Effector memory CD8-positive, alpha-beta T cell (primary cell): ENCODE data around the gene CRTC3.
A peak's percentile ranks its signal among the peaks of the same experiment; 100 is the strongest.

ENCODE experiments used
- ATAC-seq: fragments of 150-1000 bp; cut with Tn5 transposase; replicated peaks from 2 replicates; pipeline ENCODE4 v1.10.0; 2021; ENCODE audit warnings: mild to moderate bottlenecking, moderate library complexity
- DNase-seq, 3 experiments: peaks; one replicate each; pipeline ENCODE4 v3.0.0; 2021
- H3K27ac Mint-ChIP-seq, 2 donors: one replicate each; pipeline ENCODE4 v1.8.0; 2022; ENCODE audit warnings: mild to moderate bottlenecking in 2 of 2, mixed read lengths in 2 of 2, moderate library complexity in 2 of 2
- H3K27me3 Mint-ChIP-seq, 2 donors: one replicate each; pipeline ENCODE4 v1.8.0; 2022; ENCODE audit warnings: mixed read lengths in 2 of 2
- H3K36me3 Mint-ChIP-seq: one replicate; pipeline ENCODE4 v1.8.0; 2022; ENCODE audit warnings: mild to moderate bottlenecking, moderate library complexity, mixed read lengths; ENCODE audit not compliant: insufficient read depth
- H3K4me1 Mint-ChIP-seq, 2 donors: one replicate each; pipeline ENCODE4 v1.8.0; 2022; ENCODE audit warnings: low read depth in 2 of 2, mixed read lengths in 2 of 2
- H3K4me3 Mint-ChIP-seq, 2 donors: one replicate each; pipeline ENCODE4 v1.8.0; 2022; ENCODE audit warnings: mild to moderate bottlenecking in 2 of 2, mixed read lengths in 2 of 2, moderate library complexity in 2 of 2
- H3K9me3 Mint-ChIP-seq, 2 donors: one replicate each; pipeline ENCODE4 v1.8.0; 2022; ENCODE audit warnings: mixed read lengths in 2 of 2

Gene CRTC3

DNA sequence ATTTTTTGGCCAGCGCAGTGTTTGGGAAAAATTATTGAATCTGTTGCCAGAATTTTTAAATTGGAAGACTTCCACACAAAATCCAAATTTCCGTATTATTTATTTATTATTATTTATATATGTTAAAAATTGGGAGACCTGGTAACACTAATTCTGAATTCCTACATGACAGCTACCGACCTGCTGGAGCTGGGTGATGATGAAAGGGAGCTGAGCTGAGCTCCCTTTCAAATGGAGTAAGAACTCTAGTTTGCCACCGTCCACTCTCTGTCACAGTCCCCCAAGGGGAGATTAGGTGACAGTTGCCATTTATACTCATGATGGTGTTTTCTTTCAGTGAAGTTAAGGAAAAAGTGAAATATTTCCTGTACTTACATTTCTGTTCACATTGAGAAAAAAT, 1.4 kb downstream of the CRTC3 start:
- no peaks in the 10 kb centered on the region for H3K27me3 Mint-ChIP-seq
- H3K9me3 Mint-ChIP-seq: no peaks in the 10 kb centered on the region
- ATAC-seq (no peak), DNase-seq (no peak)
- H3K36me3 Mint-ChIP-seq: peaks cover 17% of the 10 kb centered on the region
- H3K4me1 Mint-ChIP-seq: peaks cover 25 to 53% of the 10 kb centered on the region in 2 donors
- H3K4me3 Mint-ChIP-seq: peak overlapping the region; percentile 88 to 94
- H3K27ac Mint-ChIP-seq: peak overlapping the region; percentile 84 to 88

DNA sequence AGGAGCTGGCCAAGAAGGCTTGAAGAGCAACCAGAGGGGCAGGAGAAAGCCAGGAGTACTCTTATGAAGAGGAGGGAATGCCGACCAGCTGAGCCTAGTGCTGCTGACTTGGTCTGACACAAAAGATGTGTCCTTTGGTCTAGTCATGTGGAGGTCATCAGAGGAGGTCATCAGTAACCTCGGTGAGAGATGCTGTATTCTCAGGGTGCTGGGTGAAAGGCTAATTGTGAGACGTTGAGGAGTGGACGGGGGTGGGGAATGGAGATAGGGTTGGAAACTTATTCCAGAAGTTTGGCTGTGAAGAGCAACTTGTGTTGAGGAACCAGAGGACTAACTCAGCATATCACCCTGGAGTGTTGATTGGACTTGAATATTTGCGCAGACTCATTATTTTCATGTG, 5.5 kb downstream of the CRTC3 start:
- H3K4me1 Mint-ChIP-seq: peaks cover 39 to 74% of the 10 kb centered on the region in 2 donors

DNA sequence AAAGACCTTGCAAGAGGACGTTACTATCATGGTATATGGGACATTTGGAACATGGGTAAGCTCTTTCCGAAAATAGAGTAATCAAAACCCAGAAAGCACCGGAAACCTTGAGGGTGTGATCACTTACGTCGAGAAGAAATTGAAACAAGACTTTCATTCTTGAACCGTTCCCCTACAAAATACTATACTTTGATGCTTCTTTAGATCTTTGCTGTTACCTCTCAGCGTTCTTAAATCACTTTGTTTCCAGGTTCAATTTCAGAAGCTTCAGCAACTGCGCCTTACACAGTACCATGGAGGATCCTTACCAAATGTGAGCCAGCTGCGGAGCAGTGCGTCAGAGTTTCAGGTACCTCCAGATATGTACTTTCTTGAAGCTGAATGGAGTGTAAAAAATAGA, 10.1 kb downstream of the CRTC3 start:
- DNase-seq (no peak), ATAC-seq (peak; percentile 72)
- H3K27ac Mint-ChIP-seq: peak overlapping the region; percentile 81 to 92
- peak overlapping the region; percentile 78 for H3K4me3 Mint-ChIP-seq
- no peaks in the 10 kb centered on the region for H3K27me3 Mint-ChIP-seq
- H3K36me3 Mint-ChIP-seq: peaks cover 8% of the 10 kb centered on the region
- H3K9me3 Mint-ChIP-seq: no peaks in the 10 kb centered on the region
- H3K4me1 Mint-ChIP-seq: peaks cover 25 to 53% of the 10 kb centered on the region in 2 donors

More for the DNA sequence above, 5.5 kb downstream of the CRTC3 start:
- Mint-ChIP-seq H3K36me3 (peaks cover 13% of the 10 kb centered on the region), H3K4me3 (no peak overlapping the region), H3K27me3 (no peaks in the 10 kb centered on the region), H3K9me3 (no peaks in the 10 kb centered on the region), H3K27ac (no peak overlapping the region)
- ATAC-seq (no peak), DNase-seq (no peak)

DNA sequence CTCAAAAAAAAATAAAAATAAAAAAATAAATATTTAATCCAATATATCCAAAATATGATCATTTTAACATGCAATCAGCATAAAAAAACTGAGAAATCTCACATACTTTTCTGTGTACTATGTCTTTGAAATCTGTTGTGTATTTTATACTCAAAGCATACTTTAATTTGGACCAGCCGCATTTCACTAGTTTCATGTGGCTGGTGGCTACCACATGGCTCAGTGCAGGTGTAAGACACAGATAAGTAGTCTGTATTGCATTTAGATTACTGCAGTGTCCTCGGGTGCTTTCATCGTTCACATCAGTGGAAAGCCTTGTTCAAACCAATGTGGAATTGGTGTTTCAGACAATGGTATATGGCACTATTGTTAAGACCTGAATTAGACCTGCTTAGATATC, 11.0 kb downstream of the CRTC3 start:
- Mint-ChIP-seq H3K27ac (peak overlapping the region in 1 of 2 donors; percentile 92), H3K27me3 (no peaks in the 10 kb centered on the region), H3K4me1 (peaks cover 20 to 44% of the 10 kb centered on the region in 2 donors), H3K36me3 (peaks cover 8% of the 10 kb centered on the region), H3K9me3 (no peaks in the 10 kb centered on the region), H3K4me3 (no peak overlapping the region)
- no peak for DNase-seq
- no peak for ATAC-seq

DNA sequence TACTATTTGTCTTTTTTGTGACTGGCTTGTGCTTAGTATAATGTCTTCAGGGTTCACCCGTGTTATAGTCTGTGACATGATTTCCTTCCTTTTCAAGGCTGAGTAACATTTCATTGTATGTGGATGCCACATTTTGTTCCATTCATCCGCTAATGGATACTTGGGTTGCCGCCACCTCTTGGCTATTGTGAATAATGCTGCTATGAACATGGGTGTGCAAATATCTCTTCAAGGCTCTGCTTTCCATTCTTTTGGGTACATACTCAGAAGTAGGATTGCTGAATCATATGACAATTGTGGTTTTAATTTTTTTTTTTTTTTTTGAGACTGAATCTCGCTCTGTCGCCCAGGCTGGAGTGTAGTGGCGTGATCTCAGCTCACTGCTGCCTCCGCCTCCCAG, 15.4 kb downstream of the CRTC3 start:
- Mint-ChIP-seq H3K4me1 (peaks cover 12 to 29% of the 10 kb centered on the region in 2 donors), H3K4me3 (no peak overlapping the region), H3K27me3 (no peaks in the 10 kb centered on the region), H3K27ac (no peak overlapping the region), H3K9me3 (no peaks in the 10 kb centered on the region), H3K36me3 (peaks cover 8% of the 10 kb centered on the region)
- no peak for ATAC-seq
- DNase-seq: no peak

DNA sequence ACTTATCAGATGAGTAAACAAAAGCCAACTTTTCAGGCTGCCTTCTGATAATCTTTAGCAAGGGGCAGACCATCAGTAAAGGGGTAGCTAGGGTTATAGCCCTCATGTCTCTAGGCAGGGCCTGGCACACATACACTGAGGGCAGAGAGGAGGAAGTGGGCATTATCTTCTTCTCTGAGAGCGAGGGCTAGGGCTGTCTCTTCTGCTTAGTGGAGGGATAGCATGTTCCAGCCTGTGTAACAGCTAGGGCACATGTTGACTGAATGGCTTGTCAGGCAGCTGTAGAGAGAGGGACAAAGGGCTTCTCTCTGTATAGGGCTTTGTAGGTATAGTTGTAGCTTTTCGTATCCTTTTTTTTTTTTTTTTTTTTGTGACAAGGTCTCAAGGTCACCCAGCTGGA, 17.8 kb downstream of the CRTC3 start:
- Mint-ChIP-seq H3K27ac (peak overlapping the region; percentile 16 to 44), H3K4me1 (peaks cover 16 to 29% of the 10 kb centered on the region in 2 donors), H3K36me3 (peaks cover 7% of the 10 kb centered on the region), H3K27me3 (no peaks in the 10 kb centered on the region), H3K9me3 (no peaks in the 10 kb centered on the region), H3K4me3 (no peak overlapping the region)
- no peak for DNase-seq
- peak; percentile 26 for ATAC-seq

DNA sequence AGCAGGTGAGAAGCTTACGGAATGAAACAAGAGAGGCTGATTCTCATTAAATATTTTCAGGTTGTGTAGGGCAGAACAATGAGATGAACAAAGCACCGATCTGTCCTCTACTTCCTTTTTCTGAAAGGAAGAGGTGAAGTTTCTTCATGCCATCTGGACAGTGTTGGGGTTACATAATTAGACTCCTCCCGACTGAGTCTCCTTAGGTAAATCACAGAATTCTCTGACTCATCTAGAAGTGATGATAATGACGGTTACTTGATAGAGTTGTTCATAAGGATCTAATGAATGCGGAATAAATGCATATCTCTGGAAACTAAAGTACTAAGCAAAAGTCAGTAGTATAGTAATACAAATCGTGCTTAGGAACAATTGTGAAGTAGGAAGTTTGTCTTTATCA, 21.2 kb downstream of the CRTC3 start:
- ATAC-seq (peak; percentile 39), DNase-seq (no peak)
- peaks cover 11% of the 10 kb centered on the region for H3K36me3 Mint-ChIP-seq
- H3K27me3 Mint-ChIP-seq: no peaks in the 10 kb centered on the region
- peaks cover 15 to 32% of the 10 kb centered on the region in 2 donors for H3K4me1 Mint-ChIP-seq
- no peak overlapping the region for H3K27ac Mint-ChIP-seq
- H3K4me3 Mint-ChIP-seq: no peak overlapping the region
- no peaks in the 10 kb centered on the region for H3K9me3 Mint-ChIP-seq

DNA sequence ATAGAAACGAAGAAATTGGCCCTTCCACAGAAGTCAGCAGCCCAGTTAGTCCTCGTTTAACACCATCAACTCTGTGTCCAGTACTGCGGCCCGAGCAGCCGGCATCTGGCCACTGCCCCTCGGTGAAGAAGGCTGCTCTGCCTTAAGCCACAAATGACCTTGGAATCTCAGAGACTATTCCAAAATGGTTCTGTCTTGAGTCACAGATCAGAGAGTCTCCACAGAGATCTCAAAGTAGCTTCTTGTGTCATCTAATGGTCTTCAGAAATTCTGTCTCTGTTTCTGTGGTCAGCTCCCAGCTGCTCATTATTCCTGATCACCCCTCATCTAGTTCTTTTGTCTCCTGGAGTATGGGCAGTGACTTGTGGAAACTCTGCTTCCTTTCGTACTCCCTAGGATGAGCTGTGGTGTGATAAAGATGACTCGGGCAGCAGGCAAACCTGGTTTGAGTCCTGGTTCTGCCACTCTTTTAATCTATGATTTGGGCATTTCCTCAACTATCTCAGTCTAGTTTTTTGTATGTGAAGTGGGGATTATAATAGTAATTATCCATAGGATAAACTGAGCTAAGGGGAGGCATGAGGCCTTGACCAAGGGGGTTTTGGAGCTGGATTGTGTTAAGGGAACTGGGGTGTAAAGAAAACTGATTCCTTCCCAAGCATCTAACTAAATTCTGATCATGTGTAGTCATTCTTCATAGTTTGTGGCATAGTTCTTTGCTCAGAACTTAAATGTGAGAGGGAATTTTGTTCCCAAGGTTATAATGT, 22.6 kb downstream of the CRTC3 start:
- ATAC-seq (no peak), DNase-seq (no peak)
- H3K27me3 Mint-ChIP-seq: no peaks in the 10 kb centered on the region
- peak overlapping the region; percentile 44 to 49 for H3K27ac Mint-ChIP-seq
- peaks cover 14 to 28% of the 10 kb centered on the region in 2 donors for H3K4me1 Mint-ChIP-seq
- no peaks in the 10 kb centered on the region for H3K9me3 Mint-ChIP-seq
- H3K36me3 Mint-ChIP-seq: peaks cover 11% of the 10 kb centered on the region
- H3K4me3 Mint-ChIP-seq: no peak overlapping the region

DNA sequence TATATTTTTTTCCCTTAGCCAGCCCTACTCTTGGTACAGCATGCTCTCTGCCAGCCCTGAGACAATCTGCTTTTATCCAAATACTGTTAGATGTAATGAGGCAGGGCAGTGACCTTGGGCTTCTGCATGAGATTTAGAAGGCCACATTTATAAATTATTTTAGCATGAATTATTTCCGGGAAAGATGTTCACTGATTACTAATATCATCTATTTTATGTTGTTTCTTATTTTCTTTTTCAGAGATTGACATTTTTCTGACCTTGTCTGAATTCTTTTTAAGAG, 23.1 kb downstream of the CRTC3 start:
- Mint-ChIP-seq H3K4me3 (no peak overlapping the region), H3K4me1 (peaks cover 15 to 26% of the 10 kb centered on the region in 2 donors), H3K27me3 (no peaks in the 10 kb centered on the region), H3K9me3 (no peaks in the 10 kb centered on the region), H3K27ac (peak overlapping the region in 1 of 2 donors; percentile 49), H3K36me3 (peaks cover 12% of the 10 kb centered on the region)
- no peak for DNase-seq
- no peak for ATAC-seq

DNA sequence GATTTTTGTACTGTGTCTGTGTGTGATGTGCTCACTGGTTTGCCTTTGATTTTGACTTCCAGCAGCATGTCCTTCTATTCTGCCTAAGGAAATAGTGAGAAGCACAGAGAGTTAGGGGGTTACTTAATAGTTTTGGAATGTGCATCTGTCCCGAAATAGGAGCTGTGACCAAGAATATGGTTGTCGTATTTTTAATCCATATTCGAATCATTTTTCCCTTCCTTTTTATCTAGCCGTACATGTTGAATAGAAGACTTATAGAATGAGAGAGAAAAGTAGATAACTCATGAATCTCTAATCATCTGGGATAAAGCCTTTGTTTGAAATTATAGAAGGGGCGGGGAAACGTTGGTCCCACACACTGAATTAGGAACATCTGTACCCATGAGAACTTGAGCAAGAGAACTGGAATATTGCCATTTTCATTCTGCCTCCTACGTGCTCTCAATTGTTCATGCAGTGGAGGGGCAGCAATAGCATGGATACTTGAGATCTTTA, 23.6 kb downstream of the CRTC3 start:
- Mint-ChIP-seq H3K4me1 (peaks cover 17 to 28% of the 10 kb centered on the region in 2 donors), H3K27ac (no peak overlapping the region), H3K36me3 (peaks cover 11% of the 10 kb centered on the region), H3K4me3 (no peak overlapping the region), H3K9me3 (no peaks in the 10 kb centered on the region), H3K27me3 (no peaks in the 10 kb centered on the region)
- no peak for DNase-seq
- ATAC-seq: no peak

DNA sequence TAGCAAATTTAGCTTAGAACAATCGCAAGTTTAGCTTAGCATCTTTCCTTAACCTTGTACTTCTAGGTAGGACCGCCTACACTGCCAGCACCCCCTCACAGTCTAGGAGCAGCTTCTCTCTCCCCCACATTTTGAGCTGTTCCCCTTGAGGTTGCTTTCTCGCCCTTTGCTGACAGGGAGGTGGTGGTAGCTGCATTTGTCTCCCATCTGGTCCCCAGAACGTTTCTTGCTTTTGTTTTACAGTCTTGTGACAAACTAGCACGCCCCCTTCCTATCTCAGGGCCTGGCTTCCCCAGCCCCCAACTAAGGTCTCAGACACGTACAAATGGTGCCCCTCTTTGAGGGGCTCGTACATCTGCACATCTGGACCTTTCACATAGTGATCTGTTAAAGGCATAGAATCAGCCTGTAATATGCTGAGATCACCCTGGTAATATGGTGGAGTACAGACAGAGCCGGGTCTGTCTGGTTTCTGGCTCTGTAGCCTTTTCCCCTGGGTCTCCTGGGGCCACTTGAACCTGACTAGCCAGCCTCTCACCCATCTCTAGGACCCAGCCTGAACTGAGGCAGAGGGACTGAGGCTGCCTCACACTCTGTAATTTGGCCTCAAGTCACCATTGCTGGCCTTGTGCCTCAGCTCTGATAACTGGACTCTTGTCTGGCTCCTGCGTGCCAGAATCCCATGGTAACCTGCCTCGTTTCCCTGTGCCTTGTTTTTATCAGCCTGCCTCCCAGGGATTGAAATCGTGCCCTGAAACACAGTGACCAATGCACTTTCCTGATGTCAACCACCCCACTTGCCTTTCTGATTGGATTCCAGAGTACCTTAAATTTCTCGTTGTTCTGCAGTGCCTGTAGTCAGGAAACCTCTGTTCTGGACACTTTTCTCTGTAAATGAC, 27.7 kb downstream of the CRTC3 start:
- ATAC-seq (no peak), DNase-seq (no peak)
- Mint-ChIP-seq H3K27ac (peak overlapping the region; percentile 0 to 1), H3K4me3 (no peak overlapping the region), H3K36me3 (peaks cover 7% of the 10 kb centered on the region), H3K4me1 (peaks cover 25 to 46% of the 10 kb centered on the region in 2 donors), H3K9me3 (no peaks in the 10 kb centered on the region), H3K27me3 (no peaks in the 10 kb centered on the region)

DNA sequence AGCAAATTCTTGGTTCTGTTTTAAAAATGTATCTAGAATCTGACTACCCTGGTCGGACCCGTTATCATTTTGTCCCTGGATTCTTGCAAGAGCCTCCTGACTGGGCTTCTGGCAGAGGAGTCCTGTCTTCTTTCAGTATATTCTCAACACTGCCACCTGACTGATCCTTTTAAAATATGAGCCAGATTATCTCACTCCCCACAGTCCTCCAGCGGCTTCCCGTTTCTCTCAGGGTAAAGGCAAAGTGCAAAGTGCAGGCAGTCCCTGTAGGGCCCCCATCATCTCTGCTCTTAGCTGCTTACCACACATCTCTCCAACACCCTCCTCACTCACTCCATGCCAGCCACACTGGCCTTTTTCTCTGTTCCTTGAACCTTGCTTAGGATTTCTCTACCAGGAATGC, 28.4 kb downstream of the CRTC3 start:
- H3K9me3 Mint-ChIP-seq: no peaks in the 10 kb centered on the region
- peaks cover 10% of the 10 kb centered on the region for H3K36me3 Mint-ChIP-seq
- no peak for ATAC-seq
- H3K27me3 Mint-ChIP-seq: no peaks in the 10 kb centered on the region
- no peak for DNase-seq
- no peak overlapping the region for H3K4me3 Mint-ChIP-seq
- H3K27ac Mint-ChIP-seq: peak overlapping the region; percentile 0 to 1
- peaks cover 30 to 45% of the 10 kb centered on the region in 2 donors for H3K4me1 Mint-ChIP-seq

DNA sequence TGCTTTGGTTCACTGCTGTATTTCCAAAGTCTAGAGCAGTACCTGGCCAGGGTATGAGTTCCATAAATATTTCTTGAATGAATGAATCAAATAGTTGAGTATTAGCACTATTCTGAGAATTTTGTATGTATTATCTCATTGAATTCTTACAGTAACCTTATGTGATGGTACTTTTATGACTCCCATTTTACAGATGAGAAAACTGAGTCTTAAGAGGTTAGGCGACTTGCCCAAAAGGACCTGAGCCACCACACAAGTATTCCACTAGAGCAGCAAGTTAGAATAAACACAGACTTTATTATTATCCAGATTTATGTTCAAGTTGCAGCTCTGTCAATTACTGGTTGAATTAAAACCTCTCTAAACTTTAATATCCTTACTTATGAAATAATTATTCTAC, 29.4 kb downstream of the CRTC3 start:
- no peaks in the 10 kb centered on the region for H3K9me3 Mint-ChIP-seq

More for the DNA sequence above, 29.4 kb downstream of the CRTC3 start:
- no peak overlapping the region for H3K4me3 Mint-ChIP-seq
- H3K4me1 Mint-ChIP-seq: peaks cover 33 to 46% of the 10 kb centered on the region in 2 donors
- no peaks in the 10 kb centered on the region for H3K27me3 Mint-ChIP-seq
- no peak for ATAC-seq
- peak overlapping the region in 1 of 2 donors; percentile 1 for H3K27ac Mint-ChIP-seq
- peaks cover 10% of the 10 kb centered on the region for H3K36me3 Mint-ChIP-seq
- no peak for DNase-seq
